ENCODE results near the gene CD40.

CD40 gene

GRCh38 chr20:46139266-46139889, 21.3 kb downstream of the CD40 start:
- TF ChIP-seq SIN3A (IDR thresholded peaks at IDR 0.05; ENCODE audit: borderline replicate concordance, insufficient read depth, low read length) = no peak
- no peak for TF ChIP-seq POLR2AphosphoS5 (IDR thresholded peaks at IDR 0.05; ENCODE audit: low read depth, low read length)
- TF ChIP-seq REST (IDR thresholded peaks at IDR 0.05; ENCODE audit: insufficient read depth in 1 of 2, low read depth in 2 of 2, low read length in 2 of 2) = no peak
- no peak for TF ChIP-seq FOXP2 (optimal IDR thresholded peaks at IDR 0.05; ENCODE audit: borderline replicate concordance, extremely low read depth, extremely low read length, insufficient read depth)
- TF ChIP-seq TAF1 (IDR thresholded peaks at IDR 0.05; ENCODE audit: borderline replicate concordance, insufficient read depth, low read length) = no peak

GRCh38 chr20:46139908-46140482, 21.9 kb downstream of the CD40 start:
- TF ChIP-seq FOXP2 (optimal IDR thresholded peaks at IDR 0.05; ENCODE audit: borderline replicate concordance, extremely low read depth, extremely low read length, insufficient read depth) (no peak), POLR2AphosphoS5 (IDR thresholded peaks at IDR 0.05; ENCODE audit: low read depth, low read length) (no peak), TAF1 (IDR thresholded peaks at IDR 0.05; ENCODE audit: borderline replicate concordance, insufficient read depth, low read length) (no peak), REST (IDR thresholded peaks at IDR 0.05; ENCODE audit: insufficient read depth in 1 of 2, low read depth in 2 of 2, low read length in 2 of 2) (no peak), SIN3A (IDR thresholded peaks at IDR 0.05; ENCODE audit: borderline replicate concordance, insufficient read depth, low read length) (no peak)

- TF ChIP-seq SIN3A (IDR thresholded peaks at IDR 0.05; ENCODE audit: borderline replicate concordance, insufficient read depth, low read length) (no peak), FOXP2 (optimal IDR thresholded peaks at IDR 0.05; ENCODE audit: borderline replicate concordance, extremely low read depth, extremely low read length, insufficient read depth) (no peak), TAF1 (IDR thresholded peaks at IDR 0.05; ENCODE audit: borderline replicate concordance, insufficient read depth, low read length) (no peak), REST (IDR thresholded peaks at IDR 0.05; ENCODE audit: insufficient read depth in 1 of 2, low read depth in 2 of 2, low read length in 2 of 2) (no peak), POLR2AphosphoS5 (IDR thresholded peaks at IDR 0.05; ENCODE audit: low read depth, low read length) (no peak)
These were observed 24.0 kb downstream of the CD40 start for GRCh38 chr20:46142124-46142523.

- TF ChIP-seq TAF1 (IDR thresholded peaks at IDR 0.05; ENCODE audit: borderline replicate concordance, insufficient read depth, low read length) = no peak
- no peak for TF ChIP-seq FOXP2 (optimal IDR thresholded peaks at IDR 0.05; ENCODE audit: borderline replicate concordance, extremely low read depth, extremely low read length, insufficient read depth)
- TF ChIP-seq SIN3A (IDR thresholded peaks at IDR 0.05; ENCODE audit: borderline replicate concordance, insufficient read depth, low read length) = no peak
- no peak for TF ChIP-seq REST (IDR thresholded peaks at IDR 0.05; ENCODE audit: insufficient read depth in 1 of 2, low read depth in 2 of 2, low read length in 2 of 2)
- TF ChIP-seq POLR2AphosphoS5 (IDR thresholded peaks at IDR 0.05; ENCODE audit: low read depth, low read length) = no peak
These were observed 26.4 kb downstream of the CD40 start for GRCh38 chr20:46144432-46145025.
